Suprapubic skin (tissue), 4 donors: ENCODE measurements around the gene GDF2.

ENCODE experiments used
- POLR2A ChIP-seq, 2 donors: fragments of 450-650 bp; IDR thresholded peaks; one replicate each; pipeline ENCODE4 v1.6.1; 2017; ENCODE audit warnings: antibody characterized with exemption in 2 of 2, mild to moderate bottlenecking in 2 of 2, moderate library complexity in 2 of 2
- POLR2AphosphoS5 ChIP-seq, 3 donors: sonication (generic); formaldehyde crosslinking; IDR thresholded peaks; one replicate each; pipeline ENCODE4 v1.6.1; 2017; ENCODE audit warnings: antibody characterized with exemption in 3 of 3
- TF ChIP-seq, protein P1 (sequence below), 2 donors: fragments of 200-600 bp in 1 of 2; fragments of 450-650 bp in 1 of 2; sonication (generic) in 1 of 2; IDR thresholded peaks; one replicate each; pipeline ENCODE4 v1.5.1; 2016 to 2019; ENCODE audit warnings: antibody characterized with exemption in 2 of 2, mild to moderate bottlenecking in 1 of 2, moderate library complexity in 1 of 2

DNA sequence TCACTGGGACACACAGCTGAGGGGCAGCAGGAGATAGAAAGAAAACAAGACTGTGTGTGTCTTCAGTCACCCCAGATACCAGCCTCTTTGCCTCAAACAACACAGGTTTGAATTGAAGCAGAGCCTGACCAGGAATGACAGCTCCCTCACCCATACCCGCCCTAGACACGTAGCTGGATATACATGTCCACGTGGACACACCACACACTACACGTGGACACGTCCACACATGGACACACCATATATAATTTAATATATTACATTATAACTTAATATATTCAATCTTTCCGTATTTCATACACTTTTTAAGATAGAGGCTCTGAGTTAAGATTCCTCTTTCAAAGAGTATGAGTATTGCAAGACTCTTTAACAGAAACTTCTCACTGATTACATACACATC lies 11.3 kb downstream of the GDF2 start:
- TF ChIP-seq POLR2A (IDR thresholded peaks at IDR 0.05), result no peak
- TF ChIP-seq, protein P1, sequence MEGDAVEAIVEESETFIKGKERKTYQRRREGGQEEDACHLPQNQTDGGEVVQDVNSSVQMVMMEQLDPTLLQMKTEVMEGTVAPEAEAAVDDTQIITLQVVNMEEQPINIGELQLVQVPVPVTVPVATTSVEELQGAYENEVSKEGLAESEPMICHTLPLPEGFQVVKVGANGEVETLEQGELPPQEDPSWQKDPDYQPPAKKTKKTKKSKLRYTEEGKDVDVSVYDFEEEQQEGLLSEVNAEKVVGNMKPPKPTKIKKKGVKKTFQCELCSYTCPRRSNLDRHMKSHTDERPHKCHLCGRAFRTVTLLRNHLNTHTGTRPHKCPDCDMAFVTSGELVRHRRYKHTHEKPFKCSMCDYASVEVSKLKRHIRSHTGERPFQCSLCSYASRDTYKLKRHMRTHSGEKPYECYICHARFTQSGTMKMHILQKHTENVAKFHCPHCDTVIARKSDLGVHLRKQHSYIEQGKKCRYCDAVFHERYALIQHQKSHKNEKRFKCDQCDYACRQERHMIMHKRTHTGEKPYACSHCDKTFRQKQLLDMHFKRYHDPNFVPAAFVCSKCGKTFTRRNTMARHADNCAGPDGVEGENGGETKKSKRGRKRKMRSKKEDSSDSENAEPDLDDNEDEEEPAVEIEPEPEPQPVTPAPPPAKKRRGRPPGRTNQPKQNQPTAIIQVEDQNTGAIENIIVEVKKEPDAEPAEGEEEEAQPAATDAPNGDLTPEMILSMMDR (IDR thresholded peaks at IDR 0.05), result no peak
- no peak for TF ChIP-seq POLR2AphosphoS5 (IDR thresholded peaks at IDR 0.05)
